ENCODE results near the gene CCDC146.
"Not testable (repeated sequence)": the region's sequence is repeated elsewhere in the genome, so short reads cannot be mapped to it uniquely, and the experiment has no call there.

CCDC146 gene

GRCh38 chr7:77248154-77248553 lies 125.7 kb downstream of the CCDC146 start:
- DNase-seq = no peak

- no peak for DNase-seq
Observed at GRCh38 chr7:77252506-77252905, 130.1 kb downstream of the CCDC146 start.

- no peak for DNase-seq
Observed at GRCh38 chr7:77253151-77253550, 130.7 kb downstream of the CCDC146 start.

- no peak for DNase-seq
Observed at GRCh38 chr7:77254429-77254828, 132.0 kb downstream of the CCDC146 start.

GRCh38 chr7:77254915-77255314 lies 132.5 kb downstream of the CCDC146 start:
- no peak for DNase-seq

- DNase-seq = no peak
Observed at GRCh38 chr7:77258014-77258413, 135.6 kb downstream of the CCDC146 start.

GRCh38 chr7:77258593-77258992 lies 136.2 kb downstream of the CCDC146 start:
- no peak for DNase-seq

GRCh38 chr7:77262316-77262715 lies 139.9 kb downstream of the CCDC146 start:
- no peak for DNase-seq

- no peak for DNase-seq
Observed at GRCh38 chr7:77265666-77266065, 143.3 kb downstream of the CCDC146 start.

GRCh38 chr7:77266291-77266794 lies 143.9 kb downstream of the CCDC146 start:
- DNase-seq = no peak

- no peak for DNase-seq
Observed at GRCh38 chr7:77269360-77270093, 147.1 kb downstream of the CCDC146 start.

GRCh38 chr7:77270094-77270480 lies 147.7 kb downstream of the CCDC146 start:
- no peak for DNase-seq

GRCh38 chr7:77271766-77272165 lies 149.4 kb downstream of the CCDC146 start:
- DNase-seq = no peak

- not testable (repeated sequence) for DNase-seq
Observed at GRCh38 chr7:77275663-77276062, 153.2 kb downstream of the CCDC146 start.

- DNase-seq = no peak
Observed at GRCh38 chr7:77276120-77276519, 153.7 kb downstream of the CCDC146 start.

GRCh38 chr7:77281780-77282478 lies 159.5 kb downstream of the CCDC146 start:
- DNase-seq = no peak

- no peak for DNase-seq
Observed at GRCh38 chr7:77282897-77283296, 160.5 kb downstream of the CCDC146 start.

- DNase-seq = no peak
Observed at GRCh38 chr7:77284005-77284404, 161.6 kb downstream of the CCDC146 start.

GRCh38 chr7:77284616-77285015 lies 162.2 kb downstream of the CCDC146 start:
- DNase-seq = no peak

- DNase-seq = no peak
Observed at GRCh38 chr7:77288676-77289320, 166.4 kb downstream of the CCDC146 start.

- no peak for DNase-seq
Observed at GRCh38 chr7:77289387-77289786, 167.0 kb downstream of the CCDC146 start.

GRCh38 chr7:77290425-77290824 lies 168.0 kb downstream of the CCDC146 start:
- no peak for DNase-seq

- no peak for DNase-seq
Observed at GRCh38 chr7:77293046-77293445, 170.6 kb downstream of the CCDC146 start.

GRCh38 chr7:77295549-77295948 lies 173.1 kb downstream of the CCDC146 start:
- DNase-seq = no peak
